Activated naive CD4-positive, alpha-beta T cell treated with anti-CD3 and anti-CD28 coated beads, Interleukin-2, amount 10 ng/mL, durations not matched to agents 5 hours and 36 hours (primary cell): ENCODE measurements around the gene GGTA1. TPM values are rescaled to one million over a fixed set of nuclear protein-coding genes. Genes with fewer than 3 reads are reported as not detected.

Experiments used
- total RNA-seq, 2 experiments: library from RNA; stranded (reverse); gene quantifications; one replicate each; pipeline ENCODE4 v1.2.3, GENCODE V29; 2021

Gene GGTA1
- not detected for total RNA-seq

DNA sequence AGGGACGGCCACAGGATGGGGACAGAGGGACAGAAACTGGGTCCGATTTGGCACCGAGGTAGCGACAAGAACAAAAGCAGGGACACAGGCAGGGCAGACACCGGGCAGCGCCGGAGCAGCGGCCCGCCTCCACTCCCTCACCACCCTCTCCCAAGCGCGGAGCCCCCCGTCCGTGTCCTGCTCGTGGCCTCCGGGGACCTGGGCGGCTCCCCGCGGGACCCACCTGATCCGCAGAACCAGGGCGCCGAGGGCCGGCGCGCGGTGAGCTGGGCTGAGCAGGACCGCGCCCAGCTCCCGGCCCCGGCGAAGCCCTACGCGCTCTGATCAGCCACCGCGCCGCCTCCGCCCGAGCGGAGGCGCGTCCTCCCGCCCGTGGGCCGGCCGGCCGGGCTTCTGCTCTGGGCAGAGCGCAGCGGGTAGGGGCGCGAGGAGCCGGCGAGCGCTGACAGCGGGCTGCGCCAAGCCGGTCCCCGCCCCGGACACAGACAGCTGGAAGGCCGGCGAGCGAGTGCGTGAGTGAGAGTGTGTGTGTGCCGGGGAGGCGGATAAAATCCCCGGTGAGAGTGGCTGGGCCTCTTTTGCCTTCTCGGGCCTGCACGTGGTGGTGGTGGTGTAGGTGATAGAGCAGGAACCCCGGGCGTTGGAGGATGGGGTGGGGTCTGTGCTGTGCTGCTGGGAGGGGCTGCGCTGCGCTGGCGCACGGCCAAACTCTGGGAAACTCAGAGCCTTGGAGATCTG lies at the start of gene GGTA1:
Gene GGTA1, minus strand, starts transcription at position 418 of the 738 bp plus-strand sequence. CDS start 31,922 bp downstream, outside the sequence.

Other genes starting within 250 kb of the GGTA1 start
- gene GSN, start 231.7 kb downstream of the GGTA1 start, total RNA-seq: 1 to 10 TPM; 2.5 to 3.7 TPM
- 10 to 100 TPM; 21.5 to 25.8 TPM for gene STOM, start 129.6 kb downstream of the GGTA1 start, total RNA-seq
- gene DAB2IP, start 151.8 kb upstream of the GGTA1 start, total RNA-seq: not detected